ENCODE measurements around the gene FAM43B.

FAM43B gene

GRCh38 chr1:20597650-20598049 lies 45.3 kb downstream of the FAM43B start:
- Histone ChIP-seq H2AFZ (ENCODE audit: low read length) (no peak overlapping the region), H3K4me2 (ENCODE audit: low read depth, low read length) (no peak overlapping the region), H3F3A (ENCODE audit: insufficient read depth, low read length) (no peaks in the 10 kb centered on the region), H3K36me3 (replicated peaks; ENCODE audit: insufficient read depth, low read length) (no peaks in the 10 kb centered on the region), H3K27me3 (replicated peaks; ENCODE audit: insufficient read depth, low read length) (peaks cover 13% of the 10 kb centered on the region; the same call in 1 of the 2 replicates), H3K4me1 (ENCODE audit: low read length) (no peaks in the 10 kb centered on the region), H4K20me1 (ENCODE audit: insufficient read depth, low read length) (0 out of 2 replicates have a peak, but pooled peaks cover 2% of the 10 kb centered on the region), H3K4me3 (ENCODE audit: low read length) (no peak overlapping the region), H3K27ac (ENCODE audit: low read length) (no peak overlapping the region), H3K9me3 (replicated peaks; ENCODE audit: insufficient read depth, low read length) (no peaks in the 10 kb centered on the region), H3K9ac (ENCODE audit: low read length) (no peak overlapping the region), H3K79me2 (ENCODE audit: low read length) (no peaks in the 10 kb centered on the region), H3K9me2 (replicated peaks; ENCODE audit: insufficient read depth, low read length) (no peaks in the 10 kb centered on the region)
- no peak for TF ChIP-seq EZH2 (optimal IDR thresholded peaks at IDR 0.05; ENCODE audit: low read depth, low read length)
- TF ChIP-seq EZH2phosphoT487 (IDR thresholded peaks at IDR 0.05; ENCODE audit: low read length) = no peak
- TF ChIP-seq CTCF (IDR thresholded peaks at IDR 0.05; ENCODE audit: low read length) = no peak
- no peak for DNase-seq

DNA sequence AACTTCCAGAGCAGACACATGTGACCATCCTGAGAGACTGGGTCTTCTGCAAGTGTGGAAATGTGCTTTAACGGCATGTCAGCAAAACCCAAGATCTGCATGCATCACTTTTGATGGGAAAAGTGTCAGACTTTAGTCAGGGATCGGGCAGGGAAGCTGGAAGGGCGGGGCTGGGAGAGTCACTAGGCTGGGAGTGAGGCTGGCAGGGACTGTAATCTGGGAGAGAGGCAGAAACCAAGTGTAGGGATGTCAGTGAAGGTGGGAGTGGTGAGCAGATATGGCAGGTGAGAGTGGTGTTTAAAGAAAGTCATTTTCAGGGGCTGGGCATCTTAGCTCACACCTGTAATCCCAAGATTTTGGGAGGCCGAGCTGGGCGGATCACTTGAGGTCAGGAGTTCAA lies 47.8 kb downstream of the FAM43B start:
- no peak for TF ChIP-seq EZH2phosphoT487 (IDR thresholded peaks at IDR 0.05; ENCODE audit: low read length)
- H3K27ac ChIP-seq (ENCODE audit: low read length) = no peak overlapping the region
- H3K4me2 ChIP-seq (ENCODE audit: low read depth, low read length) = no peak overlapping the region
- H2AFZ ChIP-seq (ENCODE audit: low read length) = no peak overlapping the region
- no peak for DNase-seq
- H3K27me3 ChIP-seq (replicated peaks; ENCODE audit: insufficient read depth, low read length) = peaks cover 23% of the 10 kb centered on the region; the same call in 1 of the 2 replicates
- H3K79me2 ChIP-seq (ENCODE audit: low read length) = no peaks in the 10 kb centered on the region
- no peak overlapping the region for H3K4me3 ChIP-seq (ENCODE audit: low read length)
- no peaks in the 10 kb centered on the region for H3F3A ChIP-seq (ENCODE audit: insufficient read depth, low read length)
- H3K4me1 ChIP-seq (ENCODE audit: low read length) = no peaks in the 10 kb centered on the region
- 0 out of 2 replicates have a peak, but pooled peaks cover 2% of the 10 kb centered on the region for H4K20me1 ChIP-seq (ENCODE audit: insufficient read depth, low read length)
- no peak overlapping the region for H3K9ac ChIP-seq (ENCODE audit: low read length)
- no peaks in the 10 kb centered on the region for H3K9me2 ChIP-seq (replicated peaks; ENCODE audit: insufficient read depth, low read length)
- no peaks in the 10 kb centered on the region for H3K36me3 ChIP-seq (replicated peaks; ENCODE audit: insufficient read depth, low read length)
- H3K9me3 ChIP-seq (replicated peaks; ENCODE audit: insufficient read depth, low read length) = no peaks in the 10 kb centered on the region

- Histone ChIP-seq H3K79me2 (ENCODE audit: low read length) (no peaks in the 10 kb centered on the region), H3K36me3 (replicated peaks; ENCODE audit: insufficient read depth, low read length) (no peaks in the 10 kb centered on the region), H2AFZ (ENCODE audit: low read length) (no peak overlapping the region), H3F3A (ENCODE audit: insufficient read depth, low read length) (no peaks in the 10 kb centered on the region), H3K4me3 (ENCODE audit: low read length) (no peak overlapping the region), H4K20me1 (ENCODE audit: insufficient read depth, low read length) (0 out of 2 replicates have a peak, but pooled peaks cover 2% of the 10 kb centered on the region), H3K4me2 (ENCODE audit: low read depth, low read length) (no peak overlapping the region), H3K9me2 (replicated peaks; ENCODE audit: insufficient read depth, low read length) (no peaks in the 10 kb centered on the region), H3K9me3 (replicated peaks; ENCODE audit: insufficient read depth, low read length) (no peaks in the 10 kb centered on the region), H3K9ac (ENCODE audit: low read length) (no peak overlapping the region), H3K27me3 (replicated peaks; ENCODE audit: insufficient read depth, low read length) (peaks cover 21% of the 10 kb centered on the region; the same call in 1 of the 2 replicates), H3K27ac (ENCODE audit: low read length) (no peak overlapping the region), H3K4me1 (ENCODE audit: low read length) (no peaks in the 10 kb centered on the region)
- no peak for TF ChIP-seq EZH2 (optimal IDR thresholded peaks at IDR 0.05; ENCODE audit: low read depth, low read length)
- no peak for TF ChIP-seq EZH2phosphoT487 (IDR thresholded peaks at IDR 0.05; ENCODE audit: low read length)
- no peak for TF ChIP-seq CTCF (IDR thresholded peaks at IDR 0.05; ENCODE audit: low read length)
- DNase-seq = no peak
Observed at GRCh38 chr1:20601129-20601825, 48.9 kb downstream of the FAM43B start.

- Histone ChIP-seq H3K27me3 (replicated peaks; ENCODE audit: insufficient read depth, low read length) (peaks cover 32% of the 10 kb centered on the region), H3K27ac (ENCODE audit: low read length) (no peak overlapping the region), H3K9me2 (replicated peaks; ENCODE audit: insufficient read depth, low read length) (no peaks in the 10 kb centered on the region), H3K9me3 (replicated peaks; ENCODE audit: insufficient read depth, low read length) (no peaks in the 10 kb centered on the region), H2AFZ (ENCODE audit: low read length) (no peak overlapping the region), H3K4me1 (ENCODE audit: low read length) (no peaks in the 10 kb centered on the region), H3K4me2 (ENCODE audit: low read depth, low read length) (no peak overlapping the region), H3K9ac (ENCODE audit: low read length) (no peak overlapping the region), H3F3A (ENCODE audit: insufficient read depth, low read length) (no peaks in the 10 kb centered on the region), H3K36me3 (replicated peaks; ENCODE audit: insufficient read depth, low read length) (no peaks in the 10 kb centered on the region), H3K4me3 (ENCODE audit: low read length) (no peak overlapping the region), H4K20me1 (ENCODE audit: insufficient read depth, low read length) (0 out of 2 replicates have a peak, but pooled peaks cover 2% of the 10 kb centered on the region), H3K79me2 (ENCODE audit: low read length) (no peaks in the 10 kb centered on the region)
- TF ChIP-seq EZH2 (optimal IDR thresholded peaks at IDR 0.05; ENCODE audit: low read depth, low read length) = no peak
- no peak for TF ChIP-seq CTCF (IDR thresholded peaks at IDR 0.05; ENCODE audit: low read length)
- TF ChIP-seq EZH2phosphoT487 (IDR thresholded peaks at IDR 0.05; ENCODE audit: low read length) = no peak
- no peak for DNase-seq
Observed at GRCh38 chr1:20602851-20603450, 50.6 kb downstream of the FAM43B start.

Data from MM.1S (cell line).